Cardiac fibroblast (primary cell): ENCODE results near the gene ANKLE2.
"Not testable (repeated sequence)": the region's sequence is repeated elsewhere in the genome, so short reads cannot be mapped to it uniquely, and the experiment has no call there.

Source experiments
- DNase-seq, 2 donors: peaks; one replicate each; pipeline versions ENCODE4 v3.0.0 to v3.0.0-alpha.2; 2010; ENCODE audit warnings: low read depth in 2 of 2
- H3K4me3 ChIP-seq, 2 donors: replicated peaks in 1 of 2; 1 replicate in 1 of 2; 2 replicates in 1 of 2; pipeline ENCODE4 v1.5.1; 2011; ENCODE audit warnings: low read depth in 2 of 2, low read length in 2 of 2, mild to moderate bottlenecking in 2 of 2, moderate library complexity in 1 of 2
- CTCF ChIP-seq: IDR thresholded peaks from one replicate; pipeline ENCODE4 v1.5.1; 2011; ENCODE audit warnings: low read depth, mild to moderate bottlenecking, low read length, inconsistent platforms

Gene ANKLE2

DNA sequence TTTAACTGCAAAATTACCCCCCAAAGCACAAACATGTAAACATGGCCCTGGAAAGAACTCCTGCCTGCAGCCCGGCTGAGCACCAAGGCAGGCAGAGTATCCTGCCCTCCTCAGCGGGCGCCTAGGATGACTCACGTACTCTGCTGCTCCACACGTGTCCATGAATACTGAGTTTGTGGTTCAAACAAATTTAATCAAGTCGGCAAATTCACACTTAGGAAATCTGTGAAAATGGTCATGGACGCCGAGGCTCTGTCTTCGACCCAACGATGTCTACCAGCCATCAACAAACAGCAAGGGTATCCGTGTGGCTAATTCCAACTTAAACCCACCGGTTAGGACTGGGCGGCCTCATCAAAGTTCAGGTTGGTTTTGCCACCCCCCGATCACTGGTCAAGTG, 41.5 kb upstream of the ANKLE2 start:
- no peak for DNase-seq
- TF ChIP-seq CTCF, result no peak
- H3K4me3 ChIP-seq, result no peak overlapping the region

DNA sequence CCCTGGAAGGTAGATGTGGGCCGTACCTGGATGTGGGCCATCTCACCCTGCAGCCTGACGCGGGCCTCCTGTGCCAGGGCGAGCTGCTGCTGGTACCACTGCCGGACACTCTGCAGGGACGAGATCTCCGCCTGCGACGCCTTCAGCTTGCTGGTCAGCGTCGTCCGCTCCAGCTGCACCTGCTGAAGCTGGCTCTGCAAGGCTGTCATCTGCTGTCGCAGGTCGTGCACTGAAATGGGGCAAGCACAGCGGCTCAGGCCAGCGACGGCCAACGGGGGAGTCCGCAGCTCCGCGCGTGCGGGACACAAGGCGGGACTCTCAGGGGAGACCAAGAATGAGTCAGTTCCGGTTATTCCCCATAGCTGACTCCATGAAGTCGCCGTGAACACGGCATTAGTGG, 40.1 kb upstream of the ANKLE2 start:
- no peak for DNase-seq
- H3K4me3 ChIP-seq, result no peak overlapping the region
- no peak for TF ChIP-seq CTCF

DNA sequence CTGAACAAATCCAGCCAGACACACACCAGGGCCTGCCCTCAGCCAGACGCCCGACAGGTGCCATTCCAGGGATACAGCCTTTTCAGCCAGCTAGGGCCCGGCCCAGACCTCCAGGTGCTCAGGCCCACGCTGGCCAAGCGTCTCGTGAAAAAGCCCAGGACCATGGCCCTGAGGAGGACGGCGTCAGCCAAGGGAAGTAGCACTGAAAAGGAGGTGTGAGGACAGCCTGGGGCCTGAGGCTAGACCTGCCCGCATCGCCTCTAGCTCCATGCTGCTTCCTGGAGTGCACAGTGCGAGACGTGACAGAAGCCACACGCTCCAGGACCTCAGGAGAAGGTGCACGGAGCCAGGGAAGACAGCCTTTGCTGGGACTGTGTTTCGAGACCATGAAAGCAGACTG, 37.2 kb upstream of the ANKLE2 start:
- H3K4me3 ChIP-seq, result no peak overlapping the region
- DNase-seq, result no peak
- TF ChIP-seq CTCF, result no peak

- no peak for DNase-seq
- H3K4me3 ChIP-seq, result no peak overlapping the region
- TF ChIP-seq CTCF, result no peak
These were observed 36.4 kb upstream of the ANKLE2 start for GRCh38 chr12:132797820-132798570.

DNA sequence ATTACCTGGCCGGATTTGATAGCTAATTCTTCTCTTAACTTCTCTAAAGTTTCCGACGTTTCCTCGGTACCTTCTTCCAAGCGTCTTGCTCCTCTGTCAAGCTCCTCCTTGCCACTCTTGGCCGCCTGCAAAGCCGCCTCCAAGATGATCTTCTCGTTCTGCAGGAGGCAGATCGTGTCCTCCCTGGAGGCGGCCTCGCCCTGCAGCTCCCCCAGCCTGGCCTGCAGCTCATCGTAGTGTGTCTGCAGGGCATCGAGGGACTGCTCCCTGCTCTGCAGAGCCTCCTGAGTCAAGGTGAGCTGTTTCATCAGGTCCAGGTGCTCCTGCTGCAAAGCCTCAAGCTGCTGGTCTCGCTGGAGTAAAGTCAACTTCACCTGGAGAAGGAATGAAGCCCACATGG, 34.2 kb upstream of the ANKLE2 start:
- H3K4me3 ChIP-seq, result no peak overlapping the region
- no peak for DNase-seq
- no peak for TF ChIP-seq CTCF

DNA sequence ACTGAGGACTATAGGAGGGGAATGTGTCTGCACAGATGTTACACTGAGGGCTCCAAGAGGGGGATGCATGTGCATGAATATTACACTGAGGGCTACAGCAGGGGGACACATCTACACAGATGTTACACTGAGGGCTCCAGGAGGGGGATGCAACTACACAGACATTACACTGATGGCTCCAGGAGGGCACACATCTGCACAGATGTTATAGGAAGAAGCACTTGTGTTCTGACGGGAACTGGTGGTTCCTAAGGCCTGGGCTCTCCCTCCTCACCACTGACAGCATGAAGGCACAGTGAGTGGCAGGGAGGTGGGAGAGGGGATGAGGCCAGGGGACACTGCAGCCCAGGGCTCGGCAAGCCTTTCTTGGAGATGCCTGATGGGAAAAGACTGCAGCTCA, 30.3 kb upstream of the ANKLE2 start:
- not testable (repeated sequence) for H3K4me3 ChIP-seq, DNase-seq

- TF ChIP-seq CTCF, result no peak
- H3K4me3 ChIP-seq, result no peak overlapping the region
- no peak for DNase-seq
These were observed 27.5 kb upstream of the ANKLE2 start for GRCh38 chr12:132789099-132789471.
